Stomach (tissue), 4 donors: ENCODE measurements around the gene MTMR12.

Experiments used
- CTCF ChIP-seq, 7 experiments: fragments of 450-650 bp in 4 of 7; fragments of 200-600 bp in 3 of 7; sonication (generic) in 3 of 7; IDR thresholded peaks; one replicate each; pipeline ENCODE4 v1.5.1; 2016 to 2019; ENCODE audit warnings: antibody characterized with exemption in 7 of 7, control low read depth in 2 of 7, mild to moderate bottlenecking in 1 of 7
- POLR2A ChIP-seq, 4 donors: fragments of 450-650 bp; IDR thresholded peaks; one replicate each; pipeline ENCODE4 v1.6.1; 2016; ENCODE audit warnings: antibody characterized with exemption in 4 of 4, control low read depth in 2 of 4, mild to moderate bottlenecking in 1 of 4, moderate library complexity in 1 of 4

- TF ChIP-seq POLR2A (IDR thresholded peaks at IDR 0.05) = no peak
- TF ChIP-seq CTCF (IDR thresholded peaks at IDR 0.05) = no peak
Measured at GRCh38 chr5:32320576-32320975, 7.8 kb upstream of the MTMR12 start.
